ENCODE data around the gene NEDD4L.

Gene NEDD4L

GRCh38 chr18:58285449-58286130 lies 241.6 kb downstream of the NEDD4L start:
- no peak for DNase-seq (ENCODE audit: low read depth in 2 of 2, low spot score in 1 of 2)

GRCh38 chr18:58286632-58287352 lies 242.8 kb downstream of the NEDD4L start:
- no peak for DNase-seq (ENCODE audit: low read depth in 2 of 2, low spot score in 1 of 2)

GRCh38 chr18:58287353-58288274 lies 243.6 kb downstream of the NEDD4L start:
- DNase-seq (ENCODE audit: low read depth in 2 of 2, low spot score in 1 of 2): no peak

- DNase-seq (ENCODE audit: low read depth in 2 of 2, low spot score in 1 of 2): no peak
Observed at GRCh38 chr18:58288921-58289797, 245.1 kb downstream of the NEDD4L start.

- DNase-seq (ENCODE audit: low read depth in 2 of 2, low spot score in 1 of 2): no peak
Observed at GRCh38 chr18:58290116-58290695, 246.2 kb downstream of the NEDD4L start.

GRCh38 chr18:58291131-58291530 lies 247.1 kb downstream of the NEDD4L start:
- no peak for DNase-seq (ENCODE audit: low read depth in 2 of 2, low spot score in 1 of 2)

- no peak for DNase-seq (ENCODE audit: low read depth in 2 of 2, low spot score in 1 of 2)
Observed at GRCh38 chr18:58292638-58293037, 248.6 kb downstream of the NEDD4L start.

GRCh38 chr18:58297198-58297597 lies 253.2 kb downstream of the NEDD4L start:
- no peak for DNase-seq (ENCODE audit: low read depth in 2 of 2, low spot score in 1 of 2)

GRCh38 chr18:58298251-58299134 lies 254.5 kb downstream of the NEDD4L start:
- no peak for DNase-seq (ENCODE audit: low read depth in 2 of 2, low spot score in 1 of 2)

GRCh38 chr18:58299135-58299473 lies 255.1 kb downstream of the NEDD4L start:
- no peak for DNase-seq (ENCODE audit: low read depth in 2 of 2, low spot score in 1 of 2)

- no peak for DNase-seq (ENCODE audit: low read depth in 2 of 2, low spot score in 1 of 2)
Observed at GRCh38 chr18:58299936-58300335, 255.9 kb downstream of the NEDD4L start.

- no peak for DNase-seq (ENCODE audit: low read depth in 2 of 2, low spot score in 1 of 2)
Observed at GRCh38 chr18:58300867-58301266, 256.8 kb downstream of the NEDD4L start.

- DNase-seq (ENCODE audit: low read depth in 2 of 2, low spot score in 1 of 2): no peak
Observed at GRCh38 chr18:58302811-58303210, 258.8 kb downstream of the NEDD4L start.

GRCh38 chr18:58303363-58303762 lies 259.3 kb downstream of the NEDD4L start:
- no peak for DNase-seq (ENCODE audit: low read depth in 2 of 2, low spot score in 1 of 2)

GRCh38 chr18:58305792-58306191 lies 261.8 kb downstream of the NEDD4L start:
- DNase-seq (ENCODE audit: low read depth in 2 of 2, low spot score in 1 of 2): no peak

GRCh38 chr18:58307441-58307840 lies 263.4 kb downstream of the NEDD4L start:
- no peak for DNase-seq (ENCODE audit: low read depth in 2 of 2, low spot score in 1 of 2)

- DNase-seq (ENCODE audit: low read depth in 2 of 2, low spot score in 1 of 2): no peak
Observed at GRCh38 chr18:58308463-58308862, 264.4 kb downstream of the NEDD4L start.

- DNase-seq (ENCODE audit: low read depth in 2 of 2, low spot score in 1 of 2): no peak
Observed at GRCh38 chr18:58309099-58309498, 265.1 kb downstream of the NEDD4L start.

GRCh38 chr18:58309610-58310239 lies 265.7 kb downstream of the NEDD4L start:
- DNase-seq (ENCODE audit: low read depth in 2 of 2, low spot score in 1 of 2): no peak

All from stimulated activated CD8-positive, alpha-beta memory T cell treated with anti-CD3 and anti-CD28 coated beads, Interleukin-4, amount 100 ng/mL, for 4 hours (primary cell).